Lung (tissue), 12 donors: Measurements from ENCODE around the gene EEF1A2. TPM values are rescaled to one million over a fixed set of nuclear protein-coding genes. Genes with fewer than 3 reads are reported as not detected.

ENCODE experiments used
- ATAC-seq: fragments of 200-7000 bp; cut with Tn5 transposase; one replicate; pipeline ENCODE4 v1.9.1; 2020; ENCODE audit warnings: moderate number of reproducible peaks; ENCODE audit not compliant: insufficient read depth, low FRiP score
- DNase-seq, 3 donors: peaks; one replicate each; pipeline ENCODE4 v3.0.0-alpha.2; 2013 to 2017
- H3K27ac ChIP-seq, 2 donors: one replicate each; pipeline ENCODE4 v1.5.1; 2013; ENCODE audit warnings: mild to moderate bottlenecking in 2 of 2, moderate library complexity in 2 of 2, control low read depth in 1 of 2, inconsistent platforms in 1 of 2, low read depth in 1 of 2, low read length in 1 of 2
- H3K27me3 ChIP-seq, 3 donors: one replicate each; pipeline ENCODE4 v1.5.1; 2013; ENCODE audit warnings: low read length in 2 of 3; ENCODE audit not compliant: control insufficient read depth in 3 of 3, insufficient read depth in 3 of 3
- H3K36me3 ChIP-seq, 4 donors: one replicate each; pipeline ENCODE4 v1.5.1; 2013; ENCODE audit warnings: low read length in 4 of 4, mild to moderate bottlenecking in 1 of 4, moderate library complexity in 1 of 4; ENCODE audit not compliant: control insufficient read depth in 4 of 4, insufficient read depth in 4 of 4
- H3K4me1 ChIP-seq, 5 donors: one replicate each; pipeline ENCODE4 v1.5.1; 2013; ENCODE audit warnings: low read length in 5 of 5, mild to moderate bottlenecking in 2 of 5, moderate library complexity in 1 of 5; ENCODE audit not compliant: control insufficient read depth in 5 of 5, insufficient read depth in 5 of 5
- H3K4me3 ChIP-seq: one replicate; pipeline ENCODE4 v1.5.1; 2013; ENCODE audit warnings: mild to moderate bottlenecking, control low read depth, moderate library complexity
- H3K9ac ChIP-seq, 2 donors: one replicate each; pipeline ENCODE4 v1.5.1; 2013; ENCODE audit warnings: low read length in 2 of 2, control low read depth in 1 of 2; ENCODE audit not compliant: insufficient read depth in 1 of 2
- H3K9me3 ChIP-seq, 4 donors: one replicate each; pipeline ENCODE4 v1.5.1; 2013; ENCODE audit warnings: low read length in 3 of 4, mild to moderate bottlenecking in 1 of 4, moderate library complexity in 1 of 4; ENCODE audit not compliant: control insufficient read depth in 4 of 4, insufficient read depth in 3 of 4
- CTCF ChIP-seq: IDR thresholded peaks from 2 replicates; pipeline ENCODE4 v1.5.1; 2012; ENCODE audit warnings: mild to moderate bottlenecking; ENCODE audit errors: control extremely low read depth, extremely low read depth
- WGBS, 2 donors: extraction: QIAGEN DNeasy Blood & Tissue Kit; methylation state at CpG; one replicate each; pipeline ENCODE4 v1.1.7; 2013; 5-methylcytosine and 5-hydroxymethylcytosine counted together
- polyA plus RNA-seq, 2 donors: library from polyadenylated mRNA; stranded (reverse); fragments of 200-250 nt; gene quantifications; one replicate each; pipeline ENCODE4 v1.2.1, GENCODE V29; 2013
- total RNA-seq, 2 donors: library from RNA; depleted of rRNA in 1 of 2; stranded (reverse); fragments of >200 nt in 1 of 2; gene quantifications; one replicate each; pipeline ENCODE4 v1.2.1, GENCODE V29; 2014 to 2021
- donor health status: control.
- donor health status: control.
- donor health status: Bipolar disorder and iron deficiency.
- donor health status: healthy.
- donor health status: DM: yes; HTN: yes; CAD: no.

The EEF1A2 gene
- total and polyA plus RNA-seq, 4 donors, result 0.47 to 1.9 (median 1.0) TPM

- WGBS, 2 donors, result 12 to 19% methylated on average over 61 to 83 of the region's 83 CpGs
- H3K4me3 ChIP-seq, result no peak overlapping the region
- H3K27ac ChIP-seq, result no peak overlapping the region
- no peak for TF ChIP-seq CTCF
- no peak overlapping the region for H3K9ac ChIP-seq
- no peaks in the 10 kb centered on the region for H3K36me3 ChIP-seq
- no peaks in the 10 kb centered on the region for H3K4me1 ChIP-seq
- DNase-seq (no peak), ATAC-seq (no peak)
- peaks cover 13 to 28% (median 16%) of the 10 kb centered on the region in 3 donors for H3K27me3 ChIP-seq
- H3K9me3 ChIP-seq, result peaks cover 0 to 11% (median 0%) of the 10 kb centered on the region in 4 donors
Measured at GRCh38 chr20:63488315-63489251, 10.3 kb downstream of the EEF1A2 start.

GRCh38 chr20:63487781-63488241 lies 11.1 kb downstream of the EEF1A2 start:
- 11 to 16% methylated on average over 26 to 39 of the region's 40 CpGs for WGBS, 2 donors

DNA sequence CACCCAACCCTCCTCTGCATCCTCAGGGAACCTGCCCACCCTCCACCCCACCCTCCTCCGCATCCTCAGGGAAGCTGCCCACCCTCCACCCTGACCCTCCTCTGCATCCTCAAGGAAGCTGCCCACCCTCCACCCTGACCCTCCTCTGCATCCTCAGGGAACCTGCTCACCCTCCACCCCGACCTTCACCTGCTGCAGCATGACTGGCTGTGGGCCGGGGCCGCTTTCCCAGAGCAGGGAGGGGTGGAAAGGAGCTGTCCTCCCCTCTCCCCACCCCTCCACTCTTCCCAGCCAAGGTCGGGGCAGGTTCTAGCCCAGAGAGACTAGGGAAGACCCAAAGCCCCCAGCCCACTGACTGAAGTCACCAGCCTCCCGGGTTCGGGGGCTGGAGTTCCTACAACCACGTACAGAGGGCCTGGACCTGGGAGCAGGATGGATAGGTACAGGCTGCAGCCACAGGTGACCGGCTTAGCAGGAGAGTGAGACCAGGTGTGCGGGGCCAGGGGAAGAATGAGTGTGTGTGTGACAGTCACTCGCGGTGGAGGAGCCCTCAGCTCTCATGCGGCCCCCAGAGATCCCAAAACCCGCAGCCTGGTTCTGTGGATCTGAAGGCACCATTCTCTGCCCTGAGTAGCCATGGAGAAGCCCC lies 11.6 kb downstream of the EEF1A2 start:
- no peaks in the 10 kb centered on the region for H3K36me3 ChIP-seq
- H3K4me3 ChIP-seq, result no peak overlapping the region
- no peak overlapping the region for H3K9ac ChIP-seq
- H3K27me3 ChIP-seq, result peaks cover 13 to 26% (median 16%) of the 10 kb centered on the region in 3 donors
- no peak for TF ChIP-seq CTCF
- H3K4me1 ChIP-seq, result peaks cover 0 to 5% (median 0%) of the 10 kb centered on the region in 5 donors
- ATAC-seq (no peak), DNase-seq (no peak)
- peaks cover 0 to 11% (median 0%) of the 10 kb centered on the region in 4 donors for H3K9me3 ChIP-seq
- no peak overlapping the region for H3K27ac ChIP-seq
- WGBS, 2 donors, result 49 to 53% methylated on average over 14 of the region's 14 CpGs

More at GRCh38 chr20:63487781-63488241, 11.1 kb downstream of the EEF1A2 start:
- no peak overlapping the region for H3K4me3 ChIP-seq
- no peak overlapping the region for H3K9ac ChIP-seq
- peaks cover 13 to 28% (median 16%) of the 10 kb centered on the region in 3 donors for H3K27me3 ChIP-seq
- DNase-seq (peak in 1 of 3 donors; percentile 38), ATAC-seq (no peak)
- peaks cover 0 to 5% (median 0%) of the 10 kb centered on the region in 5 donors for H3K4me1 ChIP-seq
- no peak overlapping the region for H3K27ac ChIP-seq
- peaks cover 0 to 11% (median 0%) of the 10 kb centered on the region in 4 donors for H3K9me3 ChIP-seq
- H3K36me3 ChIP-seq, result no peaks in the 10 kb centered on the region
- TF ChIP-seq CTCF, result no peak
